ENCODE data around the gene YPEL1.
"Not testable (repeated sequence)": the region's sequence is repeated elsewhere in the genome, so short reads cannot be mapped to it uniquely, and the experiment has no call there.

Gene YPEL1

DNA sequence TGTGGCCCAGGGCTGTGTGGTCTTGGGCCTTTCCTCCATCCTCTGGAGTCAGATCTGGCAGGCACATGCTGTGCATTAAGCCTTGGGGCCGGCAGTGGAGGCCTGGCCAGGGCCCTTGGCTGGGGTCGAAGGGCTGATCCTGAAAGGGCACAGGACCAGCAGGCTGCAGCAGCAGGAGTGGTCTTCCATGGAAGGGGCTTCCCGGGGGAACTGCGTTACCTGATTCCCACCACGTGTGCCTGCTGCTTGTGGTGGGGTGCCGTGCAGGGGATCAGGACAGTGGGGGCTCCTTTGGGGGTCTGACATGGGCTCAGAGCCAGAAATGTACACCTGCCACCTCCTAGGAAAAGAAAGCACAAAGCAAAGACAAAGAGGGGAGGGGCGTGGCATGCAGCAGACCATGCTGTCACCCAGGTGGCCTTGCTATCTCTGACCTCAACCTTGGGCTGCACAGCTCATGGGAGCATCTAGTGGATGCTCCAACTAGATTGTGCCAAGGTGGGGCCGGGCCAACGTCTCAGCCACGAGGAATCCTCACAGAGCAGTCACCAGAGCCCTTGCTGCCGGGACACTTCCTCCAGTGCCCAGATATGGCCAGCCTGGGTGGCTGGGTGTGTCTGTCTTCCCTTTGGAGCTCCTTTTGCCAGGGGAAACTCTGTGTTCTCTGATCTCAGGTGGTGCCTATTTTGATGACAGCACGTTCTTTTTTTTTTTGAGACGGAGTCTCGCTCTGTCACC lies 17.9 kb upstream of the YPEL1 start:
- DNase-seq (ENCODE audit: low read depth) = no peak
- H3K4me3 ChIP-seq (ENCODE audit: low read depth, low read length) = no peak overlapping the region
- TF ChIP-seq, protein P1, sequence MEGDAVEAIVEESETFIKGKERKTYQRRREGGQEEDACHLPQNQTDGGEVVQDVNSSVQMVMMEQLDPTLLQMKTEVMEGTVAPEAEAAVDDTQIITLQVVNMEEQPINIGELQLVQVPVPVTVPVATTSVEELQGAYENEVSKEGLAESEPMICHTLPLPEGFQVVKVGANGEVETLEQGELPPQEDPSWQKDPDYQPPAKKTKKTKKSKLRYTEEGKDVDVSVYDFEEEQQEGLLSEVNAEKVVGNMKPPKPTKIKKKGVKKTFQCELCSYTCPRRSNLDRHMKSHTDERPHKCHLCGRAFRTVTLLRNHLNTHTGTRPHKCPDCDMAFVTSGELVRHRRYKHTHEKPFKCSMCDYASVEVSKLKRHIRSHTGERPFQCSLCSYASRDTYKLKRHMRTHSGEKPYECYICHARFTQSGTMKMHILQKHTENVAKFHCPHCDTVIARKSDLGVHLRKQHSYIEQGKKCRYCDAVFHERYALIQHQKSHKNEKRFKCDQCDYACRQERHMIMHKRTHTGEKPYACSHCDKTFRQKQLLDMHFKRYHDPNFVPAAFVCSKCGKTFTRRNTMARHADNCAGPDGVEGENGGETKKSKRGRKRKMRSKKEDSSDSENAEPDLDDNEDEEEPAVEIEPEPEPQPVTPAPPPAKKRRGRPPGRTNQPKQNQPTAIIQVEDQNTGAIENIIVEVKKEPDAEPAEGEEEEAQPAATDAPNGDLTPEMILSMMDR (conservative IDR thresholded peaks at IDR 0.05; ENCODE audit: low read depth, low read length) = no peak

DNA sequence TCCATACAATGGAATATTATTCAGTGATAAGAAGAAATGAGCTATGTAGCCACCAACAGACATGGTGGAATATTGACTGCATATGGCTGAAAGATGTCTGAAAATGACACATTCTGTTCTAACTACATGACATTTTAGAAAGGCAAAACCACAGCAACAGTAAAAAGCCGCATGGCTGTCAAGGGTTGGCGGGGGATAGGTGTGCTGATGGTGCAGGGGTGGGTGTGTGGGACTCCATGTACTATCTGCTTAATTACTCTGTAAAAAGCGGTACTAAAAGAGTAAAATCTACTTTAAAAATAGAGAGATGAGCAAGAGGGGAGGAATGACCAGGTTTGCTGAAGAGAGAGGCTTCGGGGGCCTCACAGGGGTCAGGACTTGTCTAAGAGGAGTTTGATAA lies 16.7 kb upstream of the YPEL1 start:
- H3K4me3 ChIP-seq (ENCODE audit: low read depth, low read length) = no peak overlapping the region
- DNase-seq (ENCODE audit: low read depth) = no peak
- TF ChIP-seq, protein P1 (conservative IDR thresholded peaks at IDR 0.05; ENCODE audit: low read depth, low read length) = no peak

DNA sequence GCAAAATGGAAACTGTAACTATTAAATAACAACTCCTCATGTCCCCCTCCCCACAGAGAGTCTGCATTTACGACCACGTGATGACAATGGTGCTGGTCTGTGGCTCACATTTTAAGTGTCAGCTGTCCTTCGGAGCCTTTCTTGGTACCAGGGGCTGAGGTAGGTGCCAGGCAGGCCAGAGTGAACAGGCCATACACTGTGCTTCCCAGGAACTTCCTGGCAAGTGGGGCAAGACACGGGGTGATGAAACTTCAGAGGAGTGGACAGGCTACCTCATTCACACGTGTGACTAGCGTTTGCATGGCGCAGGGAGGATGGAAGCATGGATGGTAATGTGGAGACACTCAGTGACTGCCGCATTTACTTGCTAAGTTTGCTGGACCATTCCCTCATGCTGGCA lies 10.4 kb upstream of the YPEL1 start:
- TF ChIP-seq, protein P1 (conservative IDR thresholded peaks at IDR 0.05; ENCODE audit: low read depth, low read length) = no peak
- no peak for DNase-seq (ENCODE audit: low read depth)
- H3K4me3 ChIP-seq (ENCODE audit: low read depth, low read length) = no peak overlapping the region

DNA sequence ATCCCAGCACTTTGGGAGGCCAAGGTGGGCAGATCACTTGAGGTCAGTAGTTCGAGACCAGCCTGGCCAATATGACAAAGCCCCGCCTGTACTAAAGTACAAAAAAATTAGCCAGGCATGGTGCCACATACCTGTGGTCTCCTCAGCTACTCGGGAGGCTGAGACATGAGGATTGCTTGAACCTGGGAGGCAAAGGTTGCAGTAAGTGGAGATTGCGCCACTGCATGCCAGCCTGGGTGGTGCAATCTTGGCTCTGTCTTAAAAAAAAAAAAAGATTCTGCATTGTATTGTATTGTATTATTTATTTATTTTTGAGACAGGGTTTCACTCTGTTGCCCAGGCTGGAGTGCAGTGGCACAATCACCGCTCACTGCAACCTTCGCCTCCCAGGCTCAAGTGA lies 9.3 kb upstream of the YPEL1 start:
- DNase-seq (ENCODE audit: low read depth) = peak; percentile 36
- H3K4me3 ChIP-seq (ENCODE audit: low read depth, low read length) = not testable (repeated sequence)

DNA sequence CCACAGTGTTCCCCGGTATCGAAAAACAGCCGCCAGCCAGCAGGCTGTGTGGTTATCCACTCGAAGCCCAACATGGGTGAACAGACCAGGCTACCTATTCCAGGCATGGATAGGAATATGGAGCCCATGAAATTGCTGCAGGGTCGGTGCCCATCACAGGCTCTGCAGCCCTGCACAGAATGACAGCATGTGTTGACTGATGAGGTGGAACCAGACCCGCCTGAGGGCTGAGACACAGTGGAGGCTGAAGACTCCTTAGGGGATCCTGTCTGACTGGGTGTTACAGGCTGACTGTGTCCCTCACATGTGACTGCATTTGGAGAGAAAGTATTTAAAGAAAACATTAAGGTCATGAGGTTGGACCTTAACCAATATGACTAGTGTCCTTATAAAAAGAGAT lies 6.2 kb upstream of the YPEL1 start:
- no peak overlapping the region for H3K4me3 ChIP-seq (ENCODE audit: low read depth, low read length)
- no peak for DNase-seq (ENCODE audit: low read depth)
- TF ChIP-seq, protein P1 (conservative IDR thresholded peaks at IDR 0.05; ENCODE audit: low read depth, low read length) = no peak

DNA sequence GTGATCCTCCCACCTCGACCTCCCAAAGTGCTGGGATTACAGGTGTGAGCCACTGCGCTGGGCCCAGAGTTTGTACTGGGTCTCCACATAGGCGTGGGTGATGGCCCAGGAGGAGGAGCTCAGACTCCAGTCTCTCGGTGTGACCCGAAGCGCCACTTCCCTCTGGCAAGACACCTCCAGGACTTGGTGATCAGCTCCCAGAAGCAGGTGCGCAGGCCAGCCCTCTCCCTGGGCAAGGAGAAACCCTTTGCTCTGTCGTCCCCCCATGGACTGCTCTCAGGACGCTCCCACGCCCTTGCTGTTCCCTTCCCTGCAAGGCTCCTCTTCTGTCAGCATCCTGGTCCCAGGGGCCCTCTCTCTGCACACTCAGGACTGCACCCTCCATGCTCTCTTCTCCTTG lies 5.5 kb upstream of the YPEL1 start:
- no peak for DNase-seq (ENCODE audit: low read depth)
- TF ChIP-seq, protein P1 (conservative IDR thresholded peaks at IDR 0.05; ENCODE audit: low read depth, low read length) = no peak
- no peak overlapping the region for H3K4me3 ChIP-seq (ENCODE audit: low read depth, low read length)

DNA sequence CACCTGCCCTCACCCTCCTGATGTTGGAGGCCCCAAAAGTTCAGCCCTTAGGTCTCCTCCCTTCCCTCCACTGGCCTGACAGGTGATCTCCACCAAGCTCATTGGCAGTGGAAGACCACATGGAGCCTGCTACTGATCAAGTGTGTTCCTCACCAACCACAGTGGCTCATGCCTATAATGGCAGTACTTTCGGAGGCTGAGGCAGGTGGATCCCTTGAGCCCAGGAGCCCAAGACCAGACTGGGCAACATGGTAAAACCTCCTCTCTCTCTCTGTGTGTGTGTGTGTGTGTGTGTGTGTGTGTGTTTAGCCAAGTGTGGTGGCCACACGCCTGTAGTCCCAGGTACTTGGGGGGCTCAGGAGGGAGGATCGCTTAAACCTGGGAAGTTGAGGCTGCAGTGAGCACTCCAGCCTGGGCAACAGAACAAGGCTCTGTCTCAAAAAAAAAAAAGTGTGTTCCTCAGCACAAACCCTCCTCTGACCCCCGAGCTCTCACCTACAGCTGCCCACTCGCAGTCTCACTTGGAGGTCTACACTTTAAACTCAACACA lies 4.3 kb upstream of the YPEL1 start:
- DNase-seq (ENCODE audit: low read depth) = no peak
- no peak overlapping the region for H3K4me3 ChIP-seq (ENCODE audit: low read depth, low read length)
- TF ChIP-seq, protein P1 (conservative IDR thresholded peaks at IDR 0.05; ENCODE audit: low read depth, low read length) = no peak

Data from choroid plexus epithelial cell (primary cell).